Measurements from ENCODE around the gene ROBO1.
"Not testable (repeated sequence)": the region's sequence is repeated elsewhere in the genome, so short reads cannot be mapped to it uniquely, and the experiment has no call there.

Gene ROBO1

GRCh38 chr3:78895528-78895927, 872.3 kb downstream of the ROBO1 start:
- DNase-seq = no peak

DNA sequence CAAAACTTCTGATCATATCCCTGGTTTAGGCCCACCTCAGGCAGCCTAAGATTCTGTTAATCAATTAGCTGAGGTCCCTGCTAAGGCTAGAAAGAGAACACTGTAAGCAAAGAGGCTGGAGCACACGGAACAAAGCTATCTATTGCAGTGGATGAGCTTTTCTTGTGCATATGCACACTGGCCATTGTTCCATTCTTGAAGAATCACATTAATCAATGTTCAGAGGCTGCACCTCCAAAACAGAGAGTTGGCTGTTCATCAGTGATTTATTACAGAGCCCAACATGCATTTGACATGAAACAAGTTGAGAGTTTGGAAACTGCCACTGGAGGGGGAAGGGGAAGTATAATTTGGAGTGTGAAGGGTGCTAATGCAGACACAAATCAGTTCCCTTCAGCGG, 873.0 kb downstream of the ROBO1 start:
- DNase-seq = no peak

- no peak for DNase-seq
Observed at GRCh38 chr3:78893161-78893560, 874.6 kb downstream of the ROBO1 start.

DNA sequence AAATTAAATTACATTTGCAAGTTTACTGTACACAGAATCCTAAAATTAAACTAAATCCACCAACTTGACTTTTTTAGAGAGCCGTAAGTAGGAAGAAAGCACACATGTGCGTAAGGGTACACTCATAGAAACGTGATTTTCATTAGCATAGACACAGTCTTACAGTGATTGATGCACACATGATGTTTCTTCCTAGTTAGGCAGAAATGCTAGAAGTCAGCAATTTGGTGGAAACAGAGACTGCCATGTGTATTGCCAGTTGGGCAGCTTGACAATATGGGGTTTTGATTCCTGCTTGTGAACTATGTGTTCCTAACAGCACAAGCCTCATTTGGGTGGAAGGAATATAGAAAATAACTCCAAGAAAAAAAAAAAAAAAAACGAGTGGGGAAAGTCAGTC, 878.5 kb downstream of the ROBO1 start:
- DNase-seq = no peak

- DNase-seq = no peak
Observed at GRCh38 chr3:78888635-78889034, 879.2 kb downstream of the ROBO1 start.

GRCh38 chr3:78887547-78888011, 880.2 kb downstream of the ROBO1 start:
- no peak for DNase-seq

GRCh38 chr3:78887029-78887428, 880.8 kb downstream of the ROBO1 start:
- no peak for DNase-seq

GRCh38 chr3:78884567-78884966, 883.2 kb downstream of the ROBO1 start:
- not testable (repeated sequence) for DNase-seq

DNA sequence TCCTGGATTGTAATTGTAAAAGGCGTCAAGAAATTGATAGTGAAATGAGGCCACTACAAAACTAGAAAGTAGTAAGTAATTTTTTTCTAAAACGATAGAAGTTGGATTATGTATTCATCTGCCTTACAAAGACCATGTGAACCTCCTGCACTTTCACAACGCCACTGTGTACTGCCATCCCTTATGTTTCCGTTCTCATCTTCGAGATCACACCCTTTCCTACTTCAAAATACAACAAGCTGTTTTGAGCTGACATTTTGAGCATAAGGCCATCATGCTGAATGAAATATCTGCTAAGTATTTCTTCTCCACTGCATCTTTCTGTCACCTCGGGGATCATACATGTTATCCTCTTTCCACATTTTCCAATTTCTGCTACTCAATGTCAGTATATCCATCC, 885.5 kb downstream of the ROBO1 start:
- no peak for DNase-seq

GRCh38 chr3:78881501-78881900, 886.3 kb downstream of the ROBO1 start:
- no peak for DNase-seq

GRCh38 chr3:78880603-78881461, 887.0 kb downstream of the ROBO1 start:
- no peak for DNase-seq

DNA sequence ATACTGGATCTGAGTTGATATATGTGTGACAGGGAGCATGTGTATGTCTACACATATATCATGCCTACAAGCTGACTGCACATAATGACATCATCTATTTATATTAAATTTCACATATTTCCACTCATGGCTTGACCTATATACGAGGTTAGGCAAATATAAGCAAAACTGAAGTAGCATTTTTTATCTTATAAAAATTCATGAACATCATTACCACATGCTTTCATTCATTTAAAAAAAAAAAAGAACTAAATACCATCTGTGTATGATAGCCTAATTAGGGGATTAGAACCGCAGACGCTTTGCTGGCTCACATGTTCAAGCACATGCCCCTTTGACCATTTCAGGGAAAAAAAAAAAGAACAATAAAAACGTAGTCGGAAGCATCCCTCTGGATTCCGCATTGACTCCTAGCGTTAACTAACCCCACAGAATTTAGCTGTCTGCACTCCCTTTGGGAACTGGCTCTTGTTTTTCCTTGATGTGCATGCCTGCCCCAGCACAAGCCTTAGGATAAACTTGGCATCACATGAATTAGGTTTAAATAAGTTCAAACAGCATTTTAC, 888.4 kb downstream of the ROBO1 start:
- no peak for DNase-seq

DNA sequence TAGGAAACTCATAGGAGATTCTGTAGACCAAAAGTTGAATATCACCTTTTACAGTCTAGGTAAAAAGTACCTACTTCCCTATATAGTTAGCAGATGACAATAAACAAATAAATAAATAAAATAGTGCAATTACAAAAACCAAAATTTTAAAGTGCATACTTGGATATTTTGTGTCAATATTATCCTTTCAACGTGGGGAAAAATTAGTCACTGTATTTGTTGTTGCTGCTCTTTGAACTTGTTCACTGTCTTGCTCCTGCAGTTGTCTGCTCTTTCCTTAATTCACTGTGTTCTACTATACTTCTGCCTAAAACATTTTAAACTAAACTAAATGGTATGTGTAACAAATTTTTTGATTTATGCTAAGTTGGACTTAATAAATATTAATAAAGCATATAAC, 889.0 kb downstream of the ROBO1 start:
- DNase-seq = no peak

- DNase-seq = no peak
Observed at GRCh38 chr3:78878011-78878410, 889.8 kb downstream of the ROBO1 start.

DNA sequence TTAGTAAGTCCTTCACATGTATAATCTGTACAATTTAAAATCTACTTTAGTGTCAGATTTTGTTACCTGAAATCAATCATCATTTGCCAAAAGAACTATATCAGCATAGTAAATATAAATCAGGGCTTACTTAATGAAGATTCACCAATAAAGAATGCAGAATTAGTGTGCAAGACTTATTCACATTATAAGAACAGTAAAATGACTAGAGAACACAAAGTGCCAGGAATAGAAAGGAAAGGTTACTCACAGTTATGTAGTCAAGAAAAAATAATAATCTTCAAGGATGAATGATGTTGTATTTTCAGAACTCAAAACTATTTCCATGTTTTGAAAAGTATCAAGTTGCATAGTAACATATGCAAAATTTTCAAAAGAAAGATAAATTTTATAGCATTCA, 891.9 kb downstream of the ROBO1 start:
- DNase-seq = no peak

GRCh38 chr3:78875436-78875835, 892.4 kb downstream of the ROBO1 start:
- no peak for DNase-seq

GRCh38 chr3:78873641-78874040, 894.2 kb downstream of the ROBO1 start:
- no peak for DNase-seq

DNA sequence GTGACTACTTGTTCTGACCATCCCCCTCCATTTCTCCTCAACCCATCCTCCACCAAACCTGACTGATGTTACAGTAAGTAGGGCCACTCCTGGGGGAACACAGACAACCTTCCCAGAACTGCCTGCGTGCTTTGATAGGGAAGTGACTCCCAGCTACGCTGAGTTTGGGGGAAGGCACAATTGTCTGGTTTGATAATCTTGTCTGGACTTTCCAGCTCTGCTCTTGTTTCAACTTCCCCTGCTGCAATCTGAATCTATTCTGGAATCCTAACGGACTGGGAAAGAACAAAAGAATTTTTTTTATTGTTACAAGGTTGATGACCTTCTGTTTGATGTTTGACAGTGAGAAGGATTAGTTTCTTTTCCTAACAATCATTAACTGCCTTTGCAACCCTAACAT, 895.6 kb downstream of the ROBO1 start:
- peak in 2 of 3 donors; percentile 1 for DNase-seq

- DNase-seq = no peak
Observed at GRCh38 chr3:78871048-78871447, 896.8 kb downstream of the ROBO1 start.

- DNase-seq = no peak
Observed at GRCh38 chr3:78870484-78870883, 897.3 kb downstream of the ROBO1 start.

GRCh38 chr3:78868570-78868969, 899.2 kb downstream of the ROBO1 start:
- no peak for DNase-seq

DNA sequence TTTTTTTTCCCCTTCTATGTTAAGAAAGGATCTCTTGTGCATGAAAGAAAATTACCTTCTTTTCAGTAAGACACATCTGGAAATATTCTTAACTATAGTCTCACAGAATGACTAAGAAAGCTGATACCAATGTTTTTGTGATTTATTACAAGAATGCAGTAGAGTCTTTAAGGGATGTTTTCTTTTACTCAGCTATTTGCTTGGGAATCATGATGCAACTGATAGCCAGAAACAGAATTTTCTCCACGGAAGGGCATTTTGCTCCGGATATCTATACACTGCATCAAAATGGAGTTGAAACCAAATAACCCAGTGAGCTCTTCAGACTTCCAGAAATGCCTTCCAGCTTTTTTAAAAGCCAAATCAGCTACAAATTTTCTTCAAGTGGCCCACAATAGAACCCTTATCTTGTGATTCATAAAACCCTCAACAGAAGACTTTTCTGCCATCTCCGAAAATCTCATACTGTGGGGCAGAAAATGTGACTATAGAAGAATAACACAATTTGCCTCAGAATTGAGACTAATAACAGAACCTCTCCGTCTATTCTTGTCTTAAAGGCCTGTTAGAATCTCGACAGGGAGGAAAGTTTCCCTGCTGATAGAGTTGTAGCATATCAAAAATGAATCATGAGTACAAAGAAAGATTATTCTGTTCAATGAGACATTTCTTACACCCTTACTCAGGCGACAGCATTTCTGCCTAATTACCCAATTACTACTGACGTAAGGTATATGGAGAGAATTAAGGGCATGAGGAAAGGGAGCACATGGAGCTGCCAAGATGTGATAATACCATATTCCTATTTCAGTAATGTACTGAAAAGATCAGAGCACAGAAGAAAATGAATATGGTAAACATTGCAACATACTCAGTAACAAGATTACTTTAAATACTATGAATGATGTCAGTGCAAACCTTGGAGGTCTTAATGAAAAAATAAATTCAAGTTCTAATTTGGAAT, 900.1 kb downstream of the ROBO1 start:
- DNase-seq = no peak
